SK-N-SH treated with all-trans-retinoic acid at 6 μM for 48 hours (cell line): ENCODE results near the gene TSBP1.

Experiments used
- ARNTL ChIP-seq: fragments of 450-650 bp; formaldehyde crosslinking; IDR thresholded peaks from 2 replicates; pipeline ENCODE4 v1.5.0; 2020; ENCODE audit warnings: low read depth, mild to moderate bottlenecking, moderate library complexity, borderline replicate concordance
- BACH2 ChIP-seq: fragments of 250-450 bp; sonication (Bioruptor Pico); IDR thresholded peaks from 2 replicates; pipeline ENCODE4 v1.9.0; 2021; ENCODE audit warnings: mild to moderate bottlenecking, borderline replicate concordance
- GLIS3 ChIP-seq: fragments of 250-450 bp; sonication (Bioruptor Pico); IDR thresholded peaks from 2 replicates; pipeline ENCODE4 v1.5.0; 2020; ENCODE audit warnings: mild to moderate bottlenecking, moderate library complexity
- ISL1 ChIP-seq: fragments of 250-450 bp; sonication (Bioruptor Pico); IDR thresholded peaks from 2 replicates; pipeline ENCODE4 v2.1.2; 2022; ENCODE audit warnings: mild to moderate bottlenecking, moderate library complexity
- OSR1 ChIP-seq: fragments of 250-450 bp; sonication (Bioruptor Pico); IDR thresholded peaks from 2 replicates; pipeline ENCODE4 v1.8.0; 2022; ENCODE audit warnings: moderate library complexity, mild to moderate bottlenecking, inconsistent platforms
- RARB ChIP-seq: fragments of 250-450 bp; sonication (Bioruptor Pico); IDR thresholded peaks from 2 replicates; pipeline ENCODE4 v1.8.0; 2021; ENCODE audit warnings: mild to moderate bottlenecking, moderate library complexity
- TCF4 ChIP-seq: fragments of 250-450 bp; sonication (Bioruptor Pico); IDR thresholded peaks from 2 replicates; pipeline ENCODE4 v1.8.0; 2021; ENCODE audit warnings: mild to moderate bottlenecking, moderate library complexity, borderline replicate concordance
- ZFP3 ChIP-seq: fragments of 250-450 bp; sonication (Bioruptor Pico); IDR thresholded peaks from 2 replicates; pipeline ENCODE4 v1.5.0; 2020; ENCODE audit warnings: mild to moderate bottlenecking, moderate library complexity
- ZFP30 ChIP-seq: fragments of 450-650 bp; formaldehyde crosslinking; IDR thresholded peaks from 2 replicates; pipeline ENCODE4 v1.5.0; 2022; ENCODE audit warnings: mild to moderate bottlenecking, moderate library complexity
- ZNF8 ChIP-seq: fragments of 450-650 bp; formaldehyde crosslinking; IDR thresholded peaks from 2 replicates; pipeline ENCODE4 v1.5.0; 2020; ENCODE audit warnings: mild to moderate bottlenecking, moderate library complexity
- TF ChIP-seq, protein P1 (sequence below): fragments of 250-450 bp; sonication (Bioruptor Pico); IDR thresholded peaks from 2 replicates; pipeline ENCODE4 v1.8.0; 2020; ENCODE audit warnings: mild to moderate bottlenecking, moderate library complexity, borderline replicate concordance
- TF ChIP-seq, protein P2 (sequence below): fragments of 250-450 bp; sonication (Bioruptor Pico); IDR thresholded peaks from 2 replicates; pipeline ENCODE4 v1.5.1; 2021; ENCODE audit warnings: mild to moderate bottlenecking, moderate library complexity
- TF ChIP-seq, protein P3 (sequence below): fragments of 250-450 bp; sonication (Bioruptor Pico); IDR thresholded peaks from 2 replicates; pipeline ENCODE4 v1.5.1; 2020; ENCODE audit warnings: low read depth, mild to moderate bottlenecking, moderate library complexity
- TF ChIP-seq, protein P4 (sequence below): fragments of 250-450 bp; sonication (Bioruptor Pico); IDR thresholded peaks from 2 replicates; pipeline ENCODE4 v1.5.0; 2020; ENCODE audit warnings: mild to moderate bottlenecking, moderate library complexity

DNA sequence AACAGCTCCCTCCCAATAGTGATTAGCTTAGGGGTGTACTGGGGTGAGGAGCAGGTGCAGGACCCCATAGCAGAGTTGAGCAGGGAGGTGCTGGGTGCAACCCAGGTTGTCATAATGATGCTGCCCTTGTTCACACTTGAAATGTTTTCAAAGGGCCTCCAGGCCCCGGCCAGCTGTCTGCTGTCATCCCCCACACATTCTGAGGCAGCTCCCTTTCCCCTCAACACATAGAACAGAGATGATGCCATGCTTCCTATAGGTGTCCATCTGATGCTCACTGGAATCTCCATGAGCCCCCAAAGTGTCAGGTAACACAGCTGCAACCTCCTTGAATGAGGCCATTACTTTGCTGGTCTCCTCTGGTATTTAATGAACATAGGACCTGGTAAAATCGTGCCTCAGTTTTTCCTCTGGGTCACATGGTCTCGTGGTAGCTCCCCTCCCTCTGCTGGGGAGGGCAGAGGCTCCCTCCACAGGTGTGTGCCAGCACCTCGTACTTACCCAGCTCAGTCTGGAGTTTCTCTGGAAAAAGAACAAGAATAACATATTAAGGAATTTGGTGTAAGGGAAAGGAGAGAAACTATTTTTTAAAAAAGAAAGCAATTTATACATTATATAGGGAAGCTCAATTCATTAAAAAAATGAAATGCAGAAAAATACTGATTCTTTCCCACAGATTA, 29.7 kb upstream of the TSBP1 start:
- TF ChIP-seq GLIS3 (CRISPR knock-in tag): no peak
- no peak for TF ChIP-seq TCF4 (CRISPR knock-in tag)
- TF ChIP-seq, protein P1, sequence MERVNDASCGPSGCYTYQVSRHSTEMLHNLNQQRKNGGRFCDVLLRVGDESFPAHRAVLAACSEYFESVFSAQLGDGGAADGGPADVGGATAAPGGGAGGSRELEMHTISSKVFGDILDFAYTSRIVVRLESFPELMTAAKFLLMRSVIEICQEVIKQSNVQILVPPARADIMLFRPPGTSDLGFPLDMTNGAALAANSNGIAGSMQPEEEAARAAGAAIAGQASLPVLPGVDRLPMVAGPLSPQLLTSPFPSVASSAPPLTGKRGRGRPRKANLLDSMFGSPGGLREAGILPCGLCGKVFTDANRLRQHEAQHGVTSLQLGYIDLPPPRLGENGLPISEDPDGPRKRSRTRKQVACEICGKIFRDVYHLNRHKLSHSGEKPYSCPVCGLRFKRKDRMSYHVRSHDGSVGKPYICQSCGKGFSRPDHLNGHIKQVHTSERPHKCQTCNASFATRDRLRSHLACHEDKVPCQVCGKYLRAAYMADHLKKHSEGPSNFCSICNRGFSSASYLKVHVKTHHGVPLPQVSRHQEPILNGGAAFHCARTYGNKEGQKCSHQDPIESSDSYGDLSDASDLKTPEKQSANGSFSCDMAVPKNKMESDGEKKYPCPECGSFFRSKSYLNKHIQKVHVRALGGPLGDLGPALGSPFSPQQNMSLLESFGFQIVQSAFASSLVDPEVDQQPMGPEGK (CRISPR knock-in tag): no peak
- no peak for TF ChIP-seq BACH2
- no peak for TF ChIP-seq ZFP3 (CRISPR knock-in tag)
- no peak for TF ChIP-seq ZFP30 (CRISPR knock-in tag)
- TF ChIP-seq, protein P2, sequence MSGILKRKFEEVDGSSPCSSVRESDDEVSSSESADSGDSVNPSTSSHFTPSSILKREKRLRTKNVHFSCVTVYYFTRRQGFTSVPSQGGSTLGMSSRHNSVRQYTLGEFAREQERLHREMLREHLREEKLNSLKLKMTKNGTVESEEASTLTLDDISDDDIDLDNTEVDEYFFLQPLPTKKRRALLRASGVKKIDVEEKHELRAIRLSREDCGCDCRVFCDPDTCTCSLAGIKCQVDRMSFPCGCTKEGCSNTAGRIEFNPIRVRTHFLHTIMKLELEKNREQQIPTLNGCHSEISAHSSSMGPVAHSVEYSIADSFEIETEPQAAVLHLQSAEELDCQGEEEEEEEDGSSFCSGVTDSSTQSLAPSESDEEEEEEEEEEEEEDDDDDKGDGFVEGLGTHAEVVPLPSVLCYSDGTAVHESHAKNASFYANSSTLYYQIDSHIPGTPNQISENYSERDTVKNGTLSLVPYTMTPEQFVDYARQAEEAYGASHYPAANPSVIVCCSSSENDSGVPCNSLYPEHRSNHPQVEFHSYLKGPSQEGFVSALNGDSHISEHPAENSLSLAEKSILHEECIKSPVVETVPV: no peak
- no peak for TF ChIP-seq OSR1 (CRISPR knock-in tag)
- TF ChIP-seq, protein P3, sequence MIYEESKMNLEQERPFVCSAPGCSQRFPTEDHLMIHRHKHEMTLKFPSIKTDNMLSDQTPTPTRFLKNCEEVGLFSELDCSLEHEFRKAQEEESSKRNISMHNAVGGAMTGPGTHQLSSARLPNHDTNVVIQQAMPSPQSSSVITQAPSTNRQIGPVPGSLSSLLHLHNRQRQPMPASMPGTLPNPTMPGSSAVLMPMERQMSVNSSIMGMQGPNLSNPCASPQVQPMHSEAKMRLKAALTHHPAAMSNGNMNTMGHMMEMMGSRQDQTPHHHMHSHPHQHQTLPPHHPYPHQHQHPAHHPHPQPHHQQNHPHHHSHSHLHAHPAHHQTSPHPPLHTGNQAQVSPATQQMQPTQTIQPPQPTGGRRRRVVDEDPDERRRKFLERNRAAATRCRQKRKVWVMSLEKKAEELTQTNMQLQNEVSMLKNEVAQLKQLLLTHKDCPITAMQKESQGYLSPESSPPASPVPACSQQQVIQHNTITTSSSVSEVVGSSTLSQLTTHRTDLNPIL (CRISPR knock-in tag): no peak
- TF ChIP-seq ISL1: no peak
- TF ChIP-seq RARB (CRISPR knock-in tag): no peak
- TF ChIP-seq ARNTL (CRISPR knock-in tag): no peak
- no peak for TF ChIP-seq ZNF8 (CRISPR knock-in tag)
- TF ChIP-seq, protein P4, sequence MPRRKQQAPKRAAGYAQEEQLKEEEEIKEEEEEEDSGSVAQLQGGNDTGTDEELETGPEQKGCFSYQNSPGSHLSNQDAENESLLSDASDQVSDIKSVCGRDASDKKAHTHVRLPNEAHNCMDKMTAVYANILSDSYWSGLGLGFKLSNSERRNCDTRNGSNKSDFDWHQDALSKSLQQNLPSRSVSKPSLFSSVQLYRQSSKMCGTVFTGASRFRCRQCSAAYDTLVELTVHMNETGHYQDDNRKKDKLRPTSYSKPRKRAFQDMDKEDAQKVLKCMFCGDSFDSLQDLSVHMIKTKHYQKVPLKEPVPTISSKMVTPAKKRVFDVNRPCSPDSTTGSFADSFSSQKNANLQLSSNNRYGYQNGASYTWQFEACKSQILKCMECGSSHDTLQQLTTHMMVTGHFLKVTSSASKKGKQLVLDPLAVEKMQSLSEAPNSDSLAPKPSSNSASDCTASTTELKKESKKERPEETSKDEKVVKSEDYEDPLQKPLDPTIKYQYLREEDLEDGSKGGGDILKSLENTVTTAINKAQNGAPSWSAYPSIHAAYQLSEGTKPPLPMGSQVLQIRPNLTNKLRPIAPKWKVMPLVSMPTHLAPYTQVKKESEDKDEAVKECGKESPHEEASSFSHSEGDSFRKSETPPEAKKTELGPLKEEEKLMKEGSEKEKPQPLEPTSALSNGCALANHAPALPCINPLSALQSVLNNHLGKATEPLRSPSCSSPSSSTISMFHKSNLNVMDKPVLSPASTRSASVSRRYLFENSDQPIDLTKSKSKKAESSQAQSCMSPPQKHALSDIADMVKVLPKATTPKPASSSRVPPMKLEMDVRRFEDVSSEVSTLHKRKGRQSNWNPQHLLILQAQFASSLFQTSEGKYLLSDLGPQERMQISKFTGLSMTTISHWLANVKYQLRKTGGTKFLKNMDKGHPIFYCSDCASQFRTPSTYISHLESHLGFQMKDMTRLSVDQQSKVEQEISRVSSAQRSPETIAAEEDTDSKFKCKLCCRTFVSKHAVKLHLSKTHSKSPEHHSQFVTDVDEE (CRISPR knock-in tag): no peak
